Lung (tissue), 12 donors: ENCODE results near the gene SHISAL2B. TPM values are rescaled to one million over a fixed set of nuclear protein-coding genes. Genes with fewer than 3 reads are reported as not detected.

Source experiments
- ATAC-seq: fragments of 200-7000 bp; cut with Tn5 transposase; one replicate; pipeline ENCODE4 v1.9.1; 2020; ENCODE audit warnings: moderate number of reproducible peaks; ENCODE audit not compliant: insufficient read depth, low FRiP score
- DNase-seq, 3 donors: peaks; one replicate each; pipeline ENCODE4 v3.0.0-alpha.2; 2013 to 2017
- H3K27ac ChIP-seq, 2 donors: one replicate each; pipeline ENCODE4 v1.5.1; 2013; ENCODE audit warnings: mild to moderate bottlenecking in 2 of 2, moderate library complexity in 2 of 2, control low read depth in 1 of 2, inconsistent platforms in 1 of 2, low read depth in 1 of 2, low read length in 1 of 2
- H3K27me3 ChIP-seq, 3 donors: one replicate each; pipeline ENCODE4 v1.5.1; 2013; ENCODE audit warnings: low read length in 2 of 3; ENCODE audit not compliant: control insufficient read depth in 3 of 3, insufficient read depth in 3 of 3
- H3K36me3 ChIP-seq, 4 donors: one replicate each; pipeline ENCODE4 v1.5.1; 2013; ENCODE audit warnings: low read length in 4 of 4, mild to moderate bottlenecking in 1 of 4, moderate library complexity in 1 of 4; ENCODE audit not compliant: control insufficient read depth in 4 of 4, insufficient read depth in 4 of 4
- H3K4me1 ChIP-seq, 5 donors: one replicate each; pipeline ENCODE4 v1.5.1; 2013; ENCODE audit warnings: low read length in 5 of 5, mild to moderate bottlenecking in 2 of 5, moderate library complexity in 1 of 5; ENCODE audit not compliant: control insufficient read depth in 5 of 5, insufficient read depth in 5 of 5
- H3K4me3 ChIP-seq: one replicate; pipeline ENCODE4 v1.5.1; 2013; ENCODE audit warnings: mild to moderate bottlenecking, control low read depth, moderate library complexity
- H3K9ac ChIP-seq, 2 donors: one replicate each; pipeline ENCODE4 v1.5.1; 2013; ENCODE audit warnings: low read length in 2 of 2, control low read depth in 1 of 2; ENCODE audit not compliant: insufficient read depth in 1 of 2
- H3K9me3 ChIP-seq, 4 donors: one replicate each; pipeline ENCODE4 v1.5.1; 2013; ENCODE audit warnings: low read length in 3 of 4, mild to moderate bottlenecking in 1 of 4, moderate library complexity in 1 of 4; ENCODE audit not compliant: control insufficient read depth in 4 of 4, insufficient read depth in 3 of 4
- WGBS, 2 donors: extraction: QIAGEN DNeasy Blood & Tissue Kit; methylation state at CpG; one replicate each; pipeline ENCODE4 v1.1.7; 2013; 5-methylcytosine and 5-hydroxymethylcytosine counted together
- polyA plus RNA-seq, 2 donors: library from polyadenylated mRNA; stranded (reverse); fragments of 200-250 nt; gene quantifications; one replicate each; pipeline ENCODE4 v1.2.1, GENCODE V29; 2013
- total RNA-seq, 2 donors: library from RNA; depleted of rRNA in 1 of 2; stranded (reverse); fragments of >200 nt in 1 of 2; gene quantifications; one replicate each; pipeline ENCODE4 v1.2.1, GENCODE V29; 2014 to 2021
- TF ChIP-seq, protein P1 (sequence below): IDR thresholded peaks from 2 replicates; pipeline ENCODE4 v1.5.1; 2012; ENCODE audit warnings: mild to moderate bottlenecking; ENCODE audit errors: control extremely low read depth, extremely low read depth
- donor health status: control.
- donor health status: control.
- donor health status: Bipolar disorder and iron deficiency.
- donor health status: healthy.
- donor health status: DM: yes; HTN: yes; CAD: no.

Gene SHISAL2B
- total and polyA plus RNA-seq, 4 donors: 0.34 to 2.8 TPM; not detected in 2

DNA sequence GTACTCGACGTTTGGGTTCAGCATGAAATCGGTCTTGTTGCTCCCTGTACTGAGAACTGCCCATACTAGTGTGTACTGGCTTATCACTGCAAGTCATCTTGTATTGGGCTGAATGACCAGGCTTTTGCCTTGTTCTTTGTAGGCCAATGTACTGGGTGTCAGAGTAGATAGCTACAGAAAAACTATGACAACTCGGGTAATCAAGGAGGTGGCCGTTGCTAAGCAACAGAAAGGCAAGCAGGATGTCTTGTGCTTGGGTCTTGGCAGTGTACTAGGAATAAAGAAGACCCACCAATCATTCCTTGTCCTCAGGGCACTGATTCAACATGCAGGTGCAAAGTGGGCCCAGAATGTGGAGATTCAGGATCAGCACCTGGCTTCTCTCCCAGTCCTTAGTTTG is 11.9 kb upstream of the SHISAL2B start:
- no peak for DNase-seq
- H3K9me3 ChIP-seq: no peaks in the 10 kb centered on the region
- H3K27ac ChIP-seq: no peak overlapping the region
- H3K27me3 ChIP-seq: no peaks in the 10 kb centered on the region
- no peak for ATAC-seq
- H3K4me1 ChIP-seq: no peaks in the 10 kb centered on the region
- no peak overlapping the region for H3K4me3 ChIP-seq
- H3K36me3 ChIP-seq: no peaks in the 10 kb centered on the region
- TF ChIP-seq, protein P1, sequence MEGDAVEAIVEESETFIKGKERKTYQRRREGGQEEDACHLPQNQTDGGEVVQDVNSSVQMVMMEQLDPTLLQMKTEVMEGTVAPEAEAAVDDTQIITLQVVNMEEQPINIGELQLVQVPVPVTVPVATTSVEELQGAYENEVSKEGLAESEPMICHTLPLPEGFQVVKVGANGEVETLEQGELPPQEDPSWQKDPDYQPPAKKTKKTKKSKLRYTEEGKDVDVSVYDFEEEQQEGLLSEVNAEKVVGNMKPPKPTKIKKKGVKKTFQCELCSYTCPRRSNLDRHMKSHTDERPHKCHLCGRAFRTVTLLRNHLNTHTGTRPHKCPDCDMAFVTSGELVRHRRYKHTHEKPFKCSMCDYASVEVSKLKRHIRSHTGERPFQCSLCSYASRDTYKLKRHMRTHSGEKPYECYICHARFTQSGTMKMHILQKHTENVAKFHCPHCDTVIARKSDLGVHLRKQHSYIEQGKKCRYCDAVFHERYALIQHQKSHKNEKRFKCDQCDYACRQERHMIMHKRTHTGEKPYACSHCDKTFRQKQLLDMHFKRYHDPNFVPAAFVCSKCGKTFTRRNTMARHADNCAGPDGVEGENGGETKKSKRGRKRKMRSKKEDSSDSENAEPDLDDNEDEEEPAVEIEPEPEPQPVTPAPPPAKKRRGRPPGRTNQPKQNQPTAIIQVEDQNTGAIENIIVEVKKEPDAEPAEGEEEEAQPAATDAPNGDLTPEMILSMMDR: no peak
- no peak overlapping the region for H3K9ac ChIP-seq
- 73 to 82% methylated on average over 5 of the region's 5 CpGs for WGBS, 2 donors

DNA sequence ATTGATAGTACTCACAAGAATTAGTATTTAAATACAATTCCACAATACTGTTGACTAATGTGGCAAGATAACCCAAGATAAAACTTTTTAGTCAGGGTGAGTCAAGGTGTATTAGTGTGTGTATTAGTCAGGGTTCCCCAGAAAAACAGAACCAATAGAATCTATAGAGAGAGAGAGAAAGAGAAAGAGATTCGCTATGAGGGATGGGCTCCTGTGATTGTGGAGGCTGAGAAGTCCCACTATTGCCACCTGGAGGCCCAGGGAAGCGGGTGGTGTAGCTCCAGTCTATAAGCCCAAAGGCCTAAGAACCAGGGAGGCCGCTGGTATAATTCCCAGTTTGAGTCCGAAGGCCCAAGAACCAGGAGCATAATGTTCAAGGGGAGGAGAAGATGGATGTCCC is 10.0 kb upstream of the SHISAL2B start:
- no peak for ATAC-seq
- Histone ChIP-seq H3K4me1 (peaks cover 0 to 5% (median 0%) of the 10 kb centered on the region in 5 donors), H3K9me3 (no peaks in the 10 kb centered on the region), H3K36me3 (no peaks in the 10 kb centered on the region), H3K4me3 (no peak overlapping the region), H3K27ac (no peak overlapping the region), H3K27me3 (no peaks in the 10 kb centered on the region), H3K9ac (no peak overlapping the region)
- TF ChIP-seq, protein P1: no peak
- 90 to 91% methylated on average over 4 of the region's 4 CpGs for WGBS, 2 donors
- no peak for DNase-seq

DNA sequence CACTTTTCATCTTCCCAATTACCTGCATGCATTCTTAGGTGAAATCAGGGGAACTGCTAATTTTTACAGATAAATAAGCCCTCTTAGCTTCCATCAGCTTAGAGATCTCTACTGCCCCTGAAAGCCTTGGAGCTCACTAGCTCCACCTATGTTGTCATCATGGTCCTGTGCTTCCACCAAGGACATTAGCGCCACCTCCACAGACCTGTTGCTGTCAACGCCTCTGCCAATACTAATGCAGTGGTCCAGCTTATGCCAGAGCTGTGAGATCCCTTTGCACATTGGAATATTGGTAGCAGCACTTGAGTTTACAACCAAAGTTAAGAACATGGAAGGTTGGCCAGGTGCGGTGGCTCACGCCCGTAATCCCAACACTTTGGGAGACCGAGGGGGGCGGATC is 7.7 kb upstream of the SHISAL2B start:
- TF ChIP-seq, protein P1: no peak
- Histone ChIP-seq H3K27me3 (no peaks in the 10 kb centered on the region), H3K4me1 (peaks cover 0 to 6% (median 0%) of the 10 kb centered on the region in 5 donors), H3K9me3 (no peaks in the 10 kb centered on the region), H3K36me3 (no peaks in the 10 kb centered on the region), H3K4me3 (no peak overlapping the region), H3K9ac (no peak overlapping the region), H3K27ac (no peak overlapping the region)
- WGBS, 2 donors: 90 to 96% methylated on average over 7 of the region's 7 CpGs
- ATAC-seq (no peak), DNase-seq (no peak)

DNA sequence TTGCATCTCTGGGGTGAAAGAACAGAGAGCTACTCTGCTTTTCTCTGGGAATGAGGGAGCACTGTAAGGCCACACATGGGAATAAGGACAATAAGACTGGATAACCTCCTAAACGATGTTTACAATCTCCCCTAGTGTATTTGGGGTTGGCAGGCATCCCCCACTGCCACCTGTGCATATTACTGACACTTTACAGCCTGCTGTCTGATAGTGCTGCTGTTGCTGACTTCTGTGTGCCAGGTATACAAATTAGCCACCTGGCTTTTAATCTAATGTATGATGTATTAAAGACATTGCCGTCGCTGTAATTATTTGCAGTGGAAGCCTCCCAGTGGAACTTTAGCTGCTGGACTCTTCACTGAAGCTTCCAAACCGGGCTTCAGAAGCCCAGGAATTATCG is 4.4 kb upstream of the SHISAL2B start:
- TF ChIP-seq, protein P1: no peak
- H3K27ac ChIP-seq: no peak overlapping the region
- no peaks in the 10 kb centered on the region for H3K9me3 ChIP-seq
- H3K36me3 ChIP-seq: no peaks in the 10 kb centered on the region
- WGBS, 2 donors: 72 to 77% methylated on average over 5 of the region's 5 CpGs
- H3K4me1 ChIP-seq: peaks cover 0 to 16% (median 9%) of the 10 kb centered on the region in 5 donors
- no peak overlapping the region for H3K9ac ChIP-seq
- DNase-seq (no peak), ATAC-seq (no peak)
- peaks cover 0 to 6% (median 5%) of the 10 kb centered on the region in 3 donors for H3K27me3 ChIP-seq
- no peak overlapping the region for H3K4me3 ChIP-seq
